Osteoblast (primary cell): ENCODE results near the gene CCND3. TPM values are rescaled to one million over a fixed set of nuclear protein-coding genes. Genes with fewer than 3 reads are reported as not detected.

Experiments
- DNase-seq: peaks from one replicate; pipeline ENCODE4 v3.0.0; 2011; ENCODE audit warnings: low spot score, mixed read lengths; ENCODE audit not compliant: insufficient read length; ENCODE audit errors: missing footprints
- H2AFZ ChIP-seq: 2 replicates; pipeline ENCODE4 v1.6.0; 2011; ENCODE audit warnings: mild to moderate bottlenecking, low read length
- H3K27ac ChIP-seq: 2 replicates; pipeline ENCODE4 v1.5.1; 2011; ENCODE audit warnings: mild to moderate bottlenecking, low read depth, low read length, moderate library complexity
- H3K27me3 ChIP-seq: 2 replicates; pipeline ENCODE4 v1.6.0; 2012; ENCODE audit warnings: mild to moderate bottlenecking, control low read depth, inconsistent platforms, low read length, moderate library complexity; ENCODE audit not compliant: insufficient read depth
- H3K36me3 ChIP-seq: 2 replicates; pipeline ENCODE4 v1.5.1; 2011; ENCODE audit warnings: mild to moderate bottlenecking, low read length, control low read depth, moderate library complexity; ENCODE audit not compliant: insufficient read depth
- H3K4me1 ChIP-seq: 2 replicates; pipeline ENCODE4 v1.5.1; 2011; ENCODE audit warnings: mild to moderate bottlenecking, low read length, control low read depth, moderate library complexity; ENCODE audit not compliant: insufficient read depth
- H3K4me2 ChIP-seq: 2 replicates; pipeline ENCODE4 v1.6.0; 2011; ENCODE audit warnings: mild to moderate bottlenecking, low read length; ENCODE audit not compliant: insufficient read depth
- H3K4me3 ChIP-seq: fragments of 200-600 bp; sonication (generic); 3 replicates; pipeline ENCODE4 v1.5.1; 2012; ENCODE audit warnings: mild to moderate bottlenecking, low read length, inconsistent platforms; ENCODE audit not compliant: insufficient read depth
- H3K79me2 ChIP-seq: 2 replicates; pipeline ENCODE4 v1.6.0; 2012; ENCODE audit warnings: mild to moderate bottlenecking, low read length, control low read depth, inconsistent platforms; ENCODE audit not compliant: insufficient read depth
- H3K9me3 ChIP-seq: 2 replicates; pipeline ENCODE4 v1.5.1; 2011; ENCODE audit warnings: low read depth, low read length, control low read depth
- H4K20me1 ChIP-seq: 2 replicates; pipeline ENCODE4 v1.6.0; 2012; ENCODE audit warnings: mild to moderate bottlenecking, low read length, control low read depth; ENCODE audit not compliant: insufficient read depth
- CTCF ChIP-seq: IDR thresholded peaks from 2 replicates; pipeline ENCODE4 v1.5.1; 2011; ENCODE audit warnings: mild to moderate bottlenecking, low read depth, low read length, moderate library complexity; ENCODE audit errors: extremely low read depth
- total RNA-seq: library from RNA; depleted of rRNA; stranded (reverse); fragments of >200 nt; gene quantifications from 2 replicates; pipeline ENCODE4 v1.2.3, GENCODE V29; 2012

CCND3 gene
- total RNA-seq, 1 donor: 21.0 TPM

- H3K4me3 ChIP-seq: no peak overlapping the region
- peaks cover 18% of the 10 kb centered on the region for H3K4me1 ChIP-seq
- H3K79me2 ChIP-seq: no peaks in the 10 kb centered on the region
- H2AFZ ChIP-seq: no peak overlapping the region
- no peaks in the 10 kb centered on the region for H4K20me1 ChIP-seq
- no peaks in the 10 kb centered on the region for H3K9me3 ChIP-seq
- H3K36me3 ChIP-seq: no peaks in the 10 kb centered on the region
- H3K27me3 ChIP-seq: no peaks in the 10 kb centered on the region
- H3K4me2 ChIP-seq: no peak overlapping the region
- no peak for TF ChIP-seq CTCF
- H3K27ac ChIP-seq: no peak overlapping the region
- no peak for DNase-seq
Observed at GRCh38 chr6:41965429-41966213, 24.0 kb upstream of the CCND3 start.

- H3K4me1 ChIP-seq: peaks cover 14% of the 10 kb centered on the region
- H3K27me3 ChIP-seq: no peaks in the 10 kb centered on the region
- no peaks in the 10 kb centered on the region for H3K36me3 ChIP-seq
- TF ChIP-seq CTCF: no peak
- no peaks in the 10 kb centered on the region for H3K79me2 ChIP-seq
- H3K4me2 ChIP-seq: no peak overlapping the region
- no peak for DNase-seq
- H2AFZ ChIP-seq: no peak overlapping the region
- H3K27ac ChIP-seq: no peak overlapping the region
- H3K9me3 ChIP-seq: no peaks in the 10 kb centered on the region
- no peaks in the 10 kb centered on the region for H4K20me1 ChIP-seq
- no peak overlapping the region for H3K4me3 ChIP-seq
Observed at GRCh38 chr6:41964201-41964887, 22.7 kb upstream of the CCND3 start.

- Histone ChIP-seq H3K4me2 (no peak overlapping the region), H3K79me2 (no peaks in the 10 kb centered on the region), H3K27ac (no peak overlapping the region), H3K4me1 (peaks cover 14% of the 10 kb centered on the region), H2AFZ (no peak overlapping the region), H3K9me3 (no peaks in the 10 kb centered on the region), H4K20me1 (no peaks in the 10 kb centered on the region), H3K27me3 (no peaks in the 10 kb centered on the region), H3K36me3 (no peaks in the 10 kb centered on the region), H3K4me3 (no peak overlapping the region)
- DNase-seq: no peak
- TF ChIP-seq CTCF: no peak
Observed at GRCh38 chr6:41963371-41963770, 21.8 kb upstream of the CCND3 start.

- H3K36me3 ChIP-seq: no peaks in the 10 kb centered on the region
- H2AFZ ChIP-seq: no peak overlapping the region
- H3K9me3 ChIP-seq: no peaks in the 10 kb centered on the region
- H3K79me2 ChIP-seq: no peaks in the 10 kb centered on the region
- no peaks in the 10 kb centered on the region for H3K4me1 ChIP-seq
- DNase-seq: no peak
- H3K4me3 ChIP-seq: no peak overlapping the region
- no peak overlapping the region for H3K4me2 ChIP-seq
- H3K27ac ChIP-seq: no peak overlapping the region
- H4K20me1 ChIP-seq: no peaks in the 10 kb centered on the region
- H3K27me3 ChIP-seq: no peaks in the 10 kb centered on the region
- TF ChIP-seq CTCF: no peak
Observed at GRCh38 chr6:41960028-41960427, 18.4 kb upstream of the CCND3 start.
